IPS DF 4.7 (cell line): ENCODE measurements around the gene NUP93.

Experiments used
- DNase-seq: peaks from one replicate; pipeline ENCODE4 v3.0.0-alpha.2; 2013; ENCODE audit warnings: low spot score; ENCODE audit errors: extremely low read depth

NUP93 gene

GRCh38 chr16:56814537-56815432 is 84.9 kb downstream of the NUP93 start:
- DNase-seq: no peak

GRCh38 chr16:56815721-56816120 is 85.8 kb downstream of the NUP93 start:
- DNase-seq: no peak

DNA sequence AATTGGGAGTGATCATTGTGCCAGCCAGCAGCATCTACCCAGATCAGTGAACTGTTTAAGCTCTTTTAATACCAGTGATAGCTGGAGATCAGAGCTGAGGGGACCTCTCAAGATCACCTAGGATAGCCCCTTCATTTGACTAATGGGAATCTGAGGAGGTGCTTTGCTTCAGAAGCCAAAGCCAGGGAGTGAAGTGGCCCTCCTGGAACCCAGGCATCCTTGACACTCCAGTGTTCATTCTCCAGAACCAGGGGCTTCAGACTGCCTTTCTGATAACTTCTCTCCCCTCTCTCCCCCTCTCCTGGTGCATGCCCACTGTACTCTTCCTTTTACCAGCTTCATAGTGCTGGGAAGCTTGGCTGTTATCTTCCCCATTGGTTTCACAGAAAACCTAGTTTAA is 87.1 kb downstream of the NUP93 start:
- no peak for DNase-seq

- DNase-seq: no peak
These were observed 88.0 kb downstream of the NUP93 start for GRCh38 chr16:56817938-56818337.

DNA sequence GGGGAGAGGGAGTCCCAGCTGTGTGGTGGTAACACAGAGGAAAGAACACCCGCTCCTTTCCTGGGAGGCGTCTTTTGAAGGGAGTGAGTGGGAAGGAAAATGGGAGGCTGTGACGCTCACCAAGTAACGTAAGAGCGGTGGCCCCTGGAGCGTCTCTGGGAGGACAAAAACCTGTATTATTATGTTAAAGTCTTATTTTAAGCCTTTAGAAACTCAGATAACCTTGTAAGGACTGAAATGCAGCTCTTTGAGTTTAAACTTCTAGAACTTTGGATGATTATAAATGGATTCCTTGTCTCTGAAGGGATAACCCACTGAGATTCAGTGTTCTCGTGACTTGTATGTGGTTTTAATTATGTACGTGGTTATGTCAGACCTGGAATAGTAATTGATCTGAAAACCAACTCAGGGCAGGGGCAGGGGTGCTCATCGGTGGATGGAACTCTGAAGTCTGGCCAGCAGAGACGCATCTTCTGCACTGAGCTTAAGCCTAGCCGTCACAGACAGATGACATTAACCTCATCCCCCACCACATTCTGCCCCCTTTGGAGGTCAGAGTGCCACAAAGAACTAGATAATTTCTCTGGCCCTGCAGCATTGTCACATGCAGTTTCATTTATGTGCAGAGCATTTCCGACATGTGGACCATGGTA is 93.3 kb downstream of the NUP93 start:
- DNase-seq: no peak

DNA sequence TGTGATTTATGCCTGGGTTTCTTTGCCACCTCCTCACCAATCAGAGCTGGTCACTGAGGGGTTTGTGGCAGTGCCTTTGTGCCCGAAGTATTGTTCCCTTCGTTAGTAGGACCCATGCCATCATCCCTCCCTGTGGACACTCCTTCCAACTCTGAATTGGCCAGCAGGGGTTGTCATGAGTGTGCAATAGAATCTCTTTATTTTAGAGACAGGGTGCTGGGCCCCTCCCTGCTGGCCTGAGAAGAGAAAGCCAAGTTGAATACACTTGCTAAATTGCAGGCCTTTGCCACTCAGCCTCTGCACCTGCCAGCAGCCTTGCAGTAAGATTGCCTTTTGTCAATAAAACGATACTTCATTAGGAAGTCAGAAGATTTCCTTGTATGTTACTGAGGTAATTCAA is 94.4 kb downstream of the NUP93 start:
- DNase-seq: no peak

DNA sequence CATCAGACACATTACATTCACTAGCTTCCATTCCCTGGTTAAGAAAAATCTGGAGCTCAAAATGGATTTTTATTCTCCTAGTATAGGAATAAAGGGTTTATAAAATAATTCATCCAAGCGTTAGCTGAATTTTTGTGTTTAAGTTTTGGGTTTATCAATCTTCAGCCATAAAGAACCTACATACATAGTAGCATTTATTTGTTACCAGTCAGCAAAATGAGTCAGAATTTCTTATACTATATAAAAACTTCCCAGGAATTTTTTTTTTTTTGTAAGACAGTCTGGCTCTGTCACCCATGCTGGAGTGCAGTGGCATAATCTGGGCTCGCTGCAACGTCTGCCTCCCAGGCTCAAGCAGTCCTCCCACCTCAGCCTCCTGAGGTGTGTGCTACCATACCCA is 94.9 kb downstream of the NUP93 start:
- DNase-seq: no peak

DNA sequence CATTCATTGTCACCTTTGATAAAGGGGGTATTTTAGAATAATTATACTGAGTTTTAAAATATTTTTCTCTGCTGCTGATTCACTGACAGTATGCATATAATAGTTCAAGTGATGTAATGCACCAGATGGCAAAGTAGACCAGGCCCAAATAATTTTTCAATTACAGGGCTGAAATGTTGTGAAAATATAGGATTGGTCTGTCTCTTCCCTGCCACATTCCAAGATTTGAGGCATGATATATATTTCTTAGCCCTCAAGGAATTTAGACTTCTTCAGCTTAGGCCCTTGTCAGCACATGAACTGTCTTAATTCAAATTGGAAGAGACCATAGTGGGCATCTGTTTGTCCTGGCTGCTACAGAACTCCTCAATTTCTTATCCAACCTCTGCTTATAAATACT is 95.9 kb downstream of the NUP93 start:
- no peak for DNase-seq

DNA sequence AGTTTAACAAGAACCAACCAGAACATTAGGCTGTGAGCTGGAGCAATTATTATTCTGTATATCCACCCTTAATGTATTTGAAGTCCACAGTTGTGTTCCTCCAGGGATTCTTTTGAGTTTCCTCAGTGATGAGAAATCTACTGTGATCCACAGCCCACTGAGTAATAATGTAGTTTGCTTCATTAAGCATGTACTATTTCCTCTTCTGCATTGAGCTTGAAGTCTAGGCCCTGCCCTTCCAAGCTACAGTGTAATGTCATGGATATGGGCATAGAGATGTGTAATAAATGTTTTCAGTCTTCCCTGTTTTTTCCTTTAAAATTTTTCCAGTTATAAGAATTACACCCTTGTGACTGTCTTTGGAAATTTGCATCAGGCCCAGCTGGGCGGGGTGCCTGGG is 98.7 kb downstream of the NUP93 start:
- DNase-seq: no peak

- DNase-seq: no peak
These were observed 100.7 kb downstream of the NUP93 start for GRCh38 chr16:56830669-56831068.

GRCh38 chr16:56832768-56833167 is 102.8 kb downstream of the NUP93 start:
- DNase-seq: no peak

- DNase-seq: no peak
These were observed 103.5 kb downstream of the NUP93 start for GRCh38 chr16:56833243-56833970.

DNA sequence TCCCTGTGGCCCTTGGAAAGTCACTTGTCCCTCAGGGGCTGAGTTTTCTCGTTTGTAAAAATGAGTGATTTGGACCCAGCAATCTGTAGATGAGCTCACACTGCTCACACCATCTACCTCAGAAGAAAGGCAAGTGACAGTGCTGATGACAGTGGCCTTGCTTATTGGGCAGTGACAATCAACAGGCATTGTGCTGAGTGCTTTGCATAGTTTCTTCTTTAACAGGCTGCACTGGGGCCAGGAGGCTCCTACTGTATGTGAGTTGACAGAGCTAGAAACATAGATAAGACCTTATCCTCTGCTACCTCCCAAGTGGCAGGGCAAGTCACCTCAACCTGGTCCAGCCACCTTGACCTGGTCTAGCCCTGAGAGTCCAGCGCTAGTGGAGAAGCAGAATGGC is 105.4 kb downstream of the NUP93 start:
- DNase-seq: no peak

GRCh38 chr16:56836410-56837230 is 106.7 kb downstream of the NUP93 start:
- no peak for DNase-seq

DNA sequence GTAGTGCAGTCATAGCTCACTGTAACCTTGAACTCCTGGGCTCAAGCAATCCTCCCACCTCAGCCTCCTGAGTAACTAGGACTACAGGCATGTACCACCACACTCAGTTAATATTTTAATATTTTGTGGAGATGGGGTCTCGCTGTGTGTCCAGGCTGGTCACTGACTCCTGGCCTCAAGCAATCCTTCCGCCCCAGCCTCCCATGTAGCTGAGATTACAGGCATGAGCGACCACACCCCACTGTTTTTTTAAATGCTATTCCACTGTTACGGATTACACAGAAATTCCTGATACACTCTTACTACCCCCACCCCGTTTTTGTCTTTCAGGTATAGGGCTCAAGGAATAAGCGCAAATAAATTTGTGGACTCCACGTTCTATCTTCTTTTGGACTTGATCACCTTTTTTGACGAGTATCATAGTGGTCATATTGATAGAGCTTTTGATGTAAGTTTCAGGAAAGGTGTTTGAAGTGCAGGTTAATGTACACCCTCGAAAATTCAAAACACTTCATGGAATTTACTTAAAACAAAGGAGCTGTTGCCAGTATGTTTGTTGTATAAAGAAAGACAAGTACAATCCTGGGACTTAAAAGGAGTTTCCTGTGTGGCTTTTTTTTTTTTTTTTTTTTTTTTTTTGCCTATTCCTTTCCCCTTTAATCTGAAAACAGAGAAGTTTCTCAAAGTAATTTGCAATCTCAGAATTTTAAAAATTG is 108.9 kb downstream of the NUP93 start:
- no peak for DNase-seq

DNA sequence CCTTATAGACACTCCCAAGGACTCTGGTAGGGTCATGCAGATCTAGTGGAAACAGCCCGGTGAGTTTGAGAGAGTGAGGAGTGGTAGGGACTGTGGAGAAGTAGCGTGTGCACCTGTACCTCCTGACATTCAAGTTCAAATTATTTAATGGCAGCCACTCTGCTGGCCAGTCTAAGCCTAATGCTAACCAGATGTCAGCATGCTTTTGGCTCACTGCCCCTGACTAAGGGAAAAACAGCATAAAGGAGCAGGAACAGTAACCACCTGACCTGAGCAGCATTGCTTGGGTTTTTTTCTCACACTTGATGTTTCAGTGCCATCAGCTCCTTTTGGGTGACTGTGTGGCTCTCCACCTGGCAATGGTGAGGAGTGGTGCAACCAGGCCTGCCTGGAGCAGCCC is 111.3 kb downstream of the NUP93 start:
- DNase-seq: no peak

DNA sequence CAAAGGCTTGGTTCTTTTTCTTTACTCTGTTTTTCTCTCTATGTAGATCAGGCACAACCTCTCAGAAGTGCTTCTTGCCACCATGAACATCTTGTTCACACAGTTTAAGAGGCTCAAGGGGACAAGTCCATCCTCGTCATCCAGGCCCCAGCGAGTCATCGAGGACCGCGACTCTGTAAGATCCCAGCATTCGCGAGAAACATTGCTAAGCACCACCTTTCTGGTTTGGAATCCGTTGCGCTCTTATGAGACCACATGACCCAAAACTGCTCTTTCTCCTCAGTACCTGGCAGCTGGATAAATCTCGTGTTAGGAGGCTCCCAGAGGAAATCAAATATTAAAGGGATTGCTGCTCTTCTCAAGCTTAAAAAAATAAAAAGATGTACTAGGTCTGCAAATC is 111.7 kb downstream of the NUP93 start:
- no peak for DNase-seq

GRCh38 chr16:56842133-56842532 is 112.2 kb downstream of the NUP93 start:
- DNase-seq: no peak

DNA sequence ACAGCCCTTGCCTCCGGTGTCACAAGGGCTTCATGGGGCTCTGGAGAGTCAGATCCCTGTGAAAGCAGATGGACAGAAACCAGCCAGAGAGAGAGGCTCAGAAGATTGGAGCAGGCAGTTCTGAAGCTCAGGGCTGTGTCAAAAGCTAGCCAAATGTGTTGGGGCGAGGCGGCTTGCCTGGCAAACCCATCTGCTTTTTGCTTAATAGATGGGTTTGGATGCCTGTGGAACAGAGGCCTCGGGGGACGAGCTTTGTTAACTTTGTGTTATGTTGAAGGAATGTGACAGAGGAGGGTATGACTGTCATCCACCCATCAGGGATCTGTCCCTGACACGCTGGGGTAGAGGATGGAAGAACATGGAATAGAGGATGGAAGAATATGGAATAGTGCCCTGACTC is 114.1 kb downstream of the NUP93 start:
- DNase-seq: no peak

DNA sequence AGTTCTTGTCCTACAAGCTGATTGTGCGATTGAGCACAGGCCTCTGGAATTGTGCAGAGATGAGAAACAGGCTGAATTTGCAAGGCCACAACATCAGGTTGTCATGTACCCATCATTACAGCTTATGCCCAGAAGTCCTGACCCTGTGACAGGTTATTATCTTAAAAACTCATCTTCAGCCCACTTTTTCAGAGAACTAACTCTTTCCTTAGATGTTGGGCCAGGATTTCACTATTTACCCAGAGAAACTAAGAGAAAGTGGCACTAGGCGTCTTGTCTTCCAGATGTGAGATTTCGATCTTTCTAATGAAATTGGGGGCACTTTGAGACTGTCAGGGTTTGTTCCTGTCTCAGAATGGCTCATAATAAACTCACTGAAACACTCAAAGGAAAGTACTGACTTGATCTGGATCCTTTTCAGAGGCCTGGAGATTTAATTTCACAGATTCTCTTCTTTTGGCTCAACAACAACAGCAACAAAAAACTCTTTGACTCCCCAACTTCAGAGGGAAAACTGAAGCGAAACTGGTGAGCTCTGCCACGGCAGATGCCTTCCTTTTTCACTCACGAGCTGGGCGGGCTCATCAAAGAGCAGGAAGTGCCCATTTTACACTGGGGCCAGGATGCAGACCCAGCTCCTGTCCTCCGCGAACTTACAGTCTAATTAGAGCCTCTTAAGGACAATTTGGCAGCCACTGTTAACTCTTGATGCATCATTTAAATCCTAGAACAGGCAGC is 117.4 kb downstream of the NUP93 start:
- DNase-seq: no peak
